GM19099 (cell line): ENCODE data around the gene PDZD7.

Experiments
- POLR2A ChIP-seq: IDR thresholded peaks from 3 replicates; pipeline ENCODE4 v1.6.1; 2011; ENCODE audit warnings: low read depth; ENCODE audit not compliant: insufficient read length; ENCODE audit errors: extremely low read depth

PDZD7 gene

DNA sequence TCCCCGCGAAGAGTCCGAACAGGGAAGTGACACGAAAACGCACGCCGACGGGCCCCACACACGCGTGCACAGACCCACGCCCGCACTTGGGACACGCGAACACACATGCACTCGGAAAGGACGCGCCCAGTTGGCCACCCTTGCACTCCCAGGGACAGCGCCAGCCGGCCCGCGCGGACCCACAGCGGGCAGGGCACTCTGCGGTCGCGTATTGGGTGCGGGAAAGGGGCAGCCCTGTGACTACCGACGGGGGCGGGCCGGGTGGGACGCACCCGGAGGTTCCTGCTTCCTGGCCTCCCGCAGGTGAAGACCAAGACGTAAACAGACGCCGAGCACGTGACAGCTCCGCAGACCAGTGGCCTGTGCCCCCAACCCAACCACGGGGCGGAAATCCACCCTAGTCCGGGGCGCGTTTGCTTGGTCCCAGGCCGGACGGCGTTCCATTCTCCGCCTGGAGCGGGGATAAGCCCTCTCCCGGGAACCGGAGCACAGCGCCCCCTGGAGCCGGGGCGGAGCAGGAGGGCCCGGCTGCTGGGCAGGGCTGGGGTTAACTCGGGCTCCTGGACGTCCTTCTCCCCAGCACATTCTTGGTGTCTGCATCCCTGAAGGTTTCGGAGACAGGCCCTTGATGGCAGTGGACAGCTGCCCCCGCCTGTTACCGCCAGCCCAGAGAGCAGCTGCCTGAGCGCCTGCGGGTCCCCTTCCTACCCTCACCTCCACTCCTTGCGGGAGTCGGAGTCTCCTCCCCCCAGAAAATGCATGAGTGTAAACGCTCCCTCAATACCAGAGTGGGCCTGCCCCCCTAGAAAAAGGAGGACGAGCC is 33.4 kb downstream of the PDZD7 start:
- peak; percentile 22 for TF ChIP-seq POLR2A

DNA sequence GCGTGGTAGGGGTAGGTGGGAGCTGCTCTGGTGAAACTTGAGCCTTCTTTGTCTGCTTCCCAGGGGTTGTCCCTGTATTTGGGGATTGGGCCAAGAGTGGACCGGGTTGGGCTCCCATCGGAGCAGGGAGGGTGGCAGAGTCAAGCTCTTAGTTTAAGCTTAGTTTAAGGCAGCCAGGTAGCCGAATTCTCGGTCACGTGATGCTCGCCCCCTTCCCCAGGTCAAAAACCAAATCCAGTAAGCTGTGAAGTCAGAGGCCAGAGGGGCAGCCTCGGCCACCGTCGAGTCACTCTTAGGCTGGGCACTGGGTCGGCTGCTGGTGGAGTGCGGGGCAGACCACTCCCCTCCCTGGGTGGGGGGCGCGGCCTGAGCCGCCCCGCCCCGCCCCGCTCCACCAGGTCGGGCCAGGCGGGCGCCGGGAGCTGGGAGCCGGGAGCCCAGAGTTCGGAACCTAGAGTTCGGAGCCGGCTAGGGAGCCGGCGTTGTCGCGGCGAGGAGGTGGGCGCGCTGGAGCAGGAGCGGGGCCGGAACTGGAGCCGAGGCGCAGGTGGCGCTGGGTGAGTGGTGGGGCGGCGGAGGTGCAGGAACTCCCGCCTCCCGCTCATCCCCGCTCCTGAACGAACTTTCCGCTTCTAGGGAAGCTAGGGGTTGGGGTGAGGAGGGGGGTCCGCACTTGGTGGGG is 34.1 kb downstream of the PDZD7 start:
- no peak for TF ChIP-seq POLR2A

DNA sequence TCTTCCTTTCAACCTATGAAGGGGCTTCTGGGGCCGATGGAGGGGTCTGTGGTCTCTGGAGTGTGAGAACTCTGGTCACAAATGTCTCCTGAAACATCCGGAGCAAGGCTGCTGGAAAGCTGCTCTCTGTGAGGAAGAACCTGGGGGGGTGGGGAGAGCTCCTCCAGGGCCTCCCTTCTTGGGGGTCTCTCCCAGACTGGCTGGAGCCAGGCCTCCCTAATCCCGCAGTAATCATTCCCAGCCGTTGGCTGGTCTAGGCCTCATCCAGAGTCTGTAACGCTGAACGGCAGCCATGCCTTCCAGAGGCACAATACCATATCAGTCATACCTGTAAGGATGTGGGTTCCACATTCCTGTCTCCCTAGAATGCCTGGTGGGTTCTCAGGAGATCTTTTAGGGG is 35.7 kb downstream of the PDZD7 start:
- TF ChIP-seq POLR2A = no peak

DNA sequence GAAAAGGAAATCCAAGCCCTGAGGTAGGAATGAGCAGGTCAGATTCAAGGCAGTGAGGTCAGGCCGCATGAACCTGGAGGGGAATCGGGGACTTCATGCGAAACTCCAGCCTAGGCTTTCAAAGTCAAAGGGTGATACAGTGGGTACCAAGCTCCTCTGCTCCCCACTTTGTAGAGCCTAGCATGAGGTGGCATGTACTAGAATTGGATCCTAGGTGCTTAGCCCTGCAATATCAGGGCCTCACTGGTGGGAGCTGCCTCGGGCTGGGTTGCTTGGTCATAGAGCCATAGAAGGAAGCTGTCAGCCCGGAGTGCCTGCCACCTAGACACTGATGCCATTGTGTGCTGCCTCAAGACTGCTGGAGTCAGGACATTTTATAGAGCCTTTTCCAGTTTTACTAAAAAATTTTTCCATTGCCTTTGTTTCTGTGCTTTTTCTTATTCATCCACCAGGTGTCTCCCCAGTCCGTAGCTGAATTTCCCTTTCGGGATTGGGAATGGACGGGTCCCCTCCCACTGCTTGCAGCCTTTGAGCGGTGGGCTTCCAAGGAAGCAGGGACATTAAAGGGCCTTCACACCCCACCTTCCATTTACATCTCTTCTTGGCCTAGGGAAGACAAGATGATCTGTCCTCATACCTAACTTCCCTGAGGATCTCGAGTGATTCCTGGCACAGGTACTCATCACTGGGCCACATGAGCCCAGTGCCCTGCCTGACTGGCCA is 36.8 kb downstream of the PDZD7 start:
- TF ChIP-seq POLR2A = no peak

DNA sequence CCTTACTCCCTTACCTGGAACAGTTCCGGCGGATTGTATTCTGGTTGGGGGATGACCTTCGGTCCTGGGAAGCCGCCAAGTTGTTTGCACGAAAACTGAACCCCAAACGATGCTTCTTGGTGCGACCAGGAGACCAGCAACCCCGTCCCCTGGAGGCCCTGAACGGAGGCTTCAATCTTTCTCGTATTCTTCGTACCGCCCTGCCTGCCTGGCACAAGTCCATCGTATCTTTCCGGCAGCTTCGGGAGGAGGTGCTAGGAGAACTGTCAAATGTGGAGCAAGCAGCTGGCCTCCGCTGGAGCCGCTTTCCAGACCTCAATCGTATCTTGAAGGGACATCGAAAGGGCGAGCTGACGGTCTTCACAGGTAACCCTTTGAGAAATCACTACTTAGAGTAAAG is 41.8 kb downstream of the PDZD7 start:
- TF ChIP-seq POLR2A = no peak

DNA sequence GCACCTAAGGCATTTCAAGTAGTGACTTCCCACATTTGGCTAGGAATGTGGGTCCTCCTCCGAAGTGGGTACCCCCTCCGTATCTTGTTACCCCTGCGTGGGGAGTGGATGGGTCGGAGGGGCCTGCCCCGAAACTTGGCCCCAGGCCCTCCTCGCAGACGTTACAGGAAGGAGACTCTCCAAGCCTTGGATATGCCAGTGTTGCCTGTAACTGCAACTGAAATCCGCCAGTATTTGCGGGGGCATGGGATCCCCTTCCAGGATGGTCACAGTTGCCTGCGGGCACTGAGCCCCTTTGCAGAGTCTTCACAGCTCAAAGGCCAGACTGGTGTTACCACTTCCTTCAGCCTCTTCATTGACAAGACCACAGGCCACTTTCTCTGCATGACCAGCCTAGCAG is 42.8 kb downstream of the PDZD7 start:
- TF ChIP-seq POLR2A = no peak

DNA sequence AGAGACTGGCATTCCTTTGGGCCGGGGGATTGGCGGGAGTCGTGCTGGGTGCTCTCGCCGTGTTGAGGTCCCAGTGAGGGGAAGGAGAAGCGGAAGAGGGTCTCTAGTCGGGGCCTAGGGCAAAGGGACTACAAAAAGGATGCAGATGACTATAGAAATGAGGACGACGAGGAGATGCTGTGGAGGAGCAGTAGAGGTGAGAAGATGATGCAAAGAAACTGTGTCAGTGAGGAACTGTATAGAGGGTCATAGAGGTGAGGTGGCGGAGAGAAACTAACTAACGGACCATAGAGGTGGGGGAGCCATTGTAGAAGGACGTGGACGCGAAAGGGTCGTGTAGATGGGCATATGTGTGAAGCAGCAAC is 43.3 kb downstream of the PDZD7 start:
- no peak for TF ChIP-seq POLR2A

DNA sequence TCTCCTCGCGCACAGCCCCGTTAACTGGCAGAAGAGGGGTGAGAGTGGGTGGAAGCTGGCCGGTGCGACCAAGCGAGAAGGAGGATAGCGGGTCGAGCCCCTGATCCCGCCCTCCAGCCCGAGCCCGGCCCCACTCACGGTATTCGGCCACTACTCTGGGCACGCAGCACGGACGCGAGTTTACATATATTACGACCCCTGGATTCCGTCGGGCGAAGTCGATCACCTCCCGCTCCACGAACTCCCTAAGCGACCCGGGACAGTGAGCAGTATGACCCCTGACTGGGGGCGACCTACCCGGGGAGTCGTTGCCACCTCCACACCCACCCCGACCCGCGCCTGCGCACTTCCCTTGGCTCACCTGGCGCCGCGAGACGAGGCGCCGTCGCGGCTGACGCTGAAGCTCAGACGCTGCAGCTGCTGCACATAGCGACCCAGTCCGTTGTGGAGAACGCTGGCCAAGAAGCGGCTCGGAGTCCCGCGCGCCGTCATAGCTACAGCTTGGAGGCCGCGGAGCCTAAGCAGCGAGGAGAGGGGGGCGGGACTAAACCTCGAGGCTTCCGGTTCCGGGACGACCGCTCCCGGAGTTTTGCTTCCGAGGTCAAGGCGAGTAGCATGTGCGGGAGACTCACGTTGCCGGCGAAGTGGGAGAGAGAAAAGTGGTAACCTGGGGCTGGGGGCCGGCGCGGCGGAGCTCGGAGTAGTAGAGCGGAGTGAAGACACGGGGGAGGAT is 43.8 kb downstream of the PDZD7 start, which contains the start of the genes MRPL43 and TWNK:
Gene MRPL43 (minus strand): TSS at position 546 of the 733 bp plus-strand sequence. CDS start 54 bp downstream, at position 492.
Gene TWNK (plus strand): TSS at position 592 of the 733 bp plus-strand sequence. CDS start 668 bp downstream, outside the sequence.
- TF ChIP-seq POLR2A = peak; percentile 79

DNA sequence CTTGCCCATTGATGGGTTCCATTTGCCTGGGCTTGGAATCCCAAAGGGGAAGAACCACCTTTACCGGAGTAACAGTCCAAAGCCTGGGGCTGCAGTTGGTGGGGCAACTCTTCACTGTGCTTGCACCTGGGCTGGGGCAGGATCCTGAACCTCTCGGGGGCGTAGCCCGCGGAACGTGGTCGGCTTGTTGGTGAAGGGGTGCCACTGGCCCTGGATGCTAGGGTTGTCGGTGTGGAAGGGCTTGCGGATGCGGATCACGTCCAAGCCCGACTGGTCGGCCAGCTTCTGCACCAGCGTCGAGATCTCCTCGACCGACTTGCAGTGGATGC is 44.3 kb downstream of the PDZD7 start:
- no peak for TF ChIP-seq POLR2A

DNA sequence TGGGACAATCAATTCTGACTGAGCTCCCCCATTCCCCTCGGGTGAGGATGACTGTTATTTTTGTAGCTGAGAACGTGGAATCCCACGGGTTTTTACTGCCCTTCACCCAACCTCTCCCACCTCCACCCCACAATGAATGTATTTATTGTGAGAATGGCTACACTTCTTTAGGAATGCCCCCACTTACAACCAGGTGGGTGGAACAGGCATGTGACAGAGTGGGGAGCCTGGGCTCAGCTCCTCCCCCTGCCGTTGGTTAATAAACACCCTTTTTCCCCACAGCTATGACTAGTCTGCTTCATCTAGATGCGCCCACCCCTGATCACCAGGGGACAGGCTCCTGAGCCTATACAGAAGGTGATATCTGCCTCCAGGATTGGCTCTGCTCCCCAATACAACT is 45.6 kb downstream of the PDZD7 start:
- no peak for TF ChIP-seq POLR2A

DNA sequence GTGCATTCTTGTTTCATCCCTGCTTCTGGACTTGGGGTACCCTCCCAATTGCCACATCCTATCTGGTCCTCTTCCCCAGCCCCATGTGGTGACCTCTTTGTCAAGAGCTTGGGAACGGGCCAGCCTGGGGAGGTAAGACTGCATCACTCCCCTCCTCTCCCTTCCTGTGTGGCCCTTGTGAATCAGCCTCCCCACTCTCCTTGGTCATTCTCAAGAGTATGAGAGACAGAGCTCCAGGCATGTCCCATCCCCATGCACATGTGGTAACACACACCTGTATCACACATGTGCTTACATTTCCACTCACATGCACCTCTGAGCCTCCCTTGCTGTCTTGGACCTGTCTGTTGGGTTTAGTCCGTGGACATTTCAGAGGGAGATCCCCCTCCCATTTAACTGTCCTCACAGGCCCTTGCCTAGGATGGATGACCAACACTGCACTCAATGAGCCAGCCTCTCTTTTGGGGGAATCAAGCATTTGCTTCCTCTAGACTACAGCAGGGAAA is 46.2 kb downstream of the PDZD7 start:
- TF ChIP-seq POLR2A = no peak

DNA sequence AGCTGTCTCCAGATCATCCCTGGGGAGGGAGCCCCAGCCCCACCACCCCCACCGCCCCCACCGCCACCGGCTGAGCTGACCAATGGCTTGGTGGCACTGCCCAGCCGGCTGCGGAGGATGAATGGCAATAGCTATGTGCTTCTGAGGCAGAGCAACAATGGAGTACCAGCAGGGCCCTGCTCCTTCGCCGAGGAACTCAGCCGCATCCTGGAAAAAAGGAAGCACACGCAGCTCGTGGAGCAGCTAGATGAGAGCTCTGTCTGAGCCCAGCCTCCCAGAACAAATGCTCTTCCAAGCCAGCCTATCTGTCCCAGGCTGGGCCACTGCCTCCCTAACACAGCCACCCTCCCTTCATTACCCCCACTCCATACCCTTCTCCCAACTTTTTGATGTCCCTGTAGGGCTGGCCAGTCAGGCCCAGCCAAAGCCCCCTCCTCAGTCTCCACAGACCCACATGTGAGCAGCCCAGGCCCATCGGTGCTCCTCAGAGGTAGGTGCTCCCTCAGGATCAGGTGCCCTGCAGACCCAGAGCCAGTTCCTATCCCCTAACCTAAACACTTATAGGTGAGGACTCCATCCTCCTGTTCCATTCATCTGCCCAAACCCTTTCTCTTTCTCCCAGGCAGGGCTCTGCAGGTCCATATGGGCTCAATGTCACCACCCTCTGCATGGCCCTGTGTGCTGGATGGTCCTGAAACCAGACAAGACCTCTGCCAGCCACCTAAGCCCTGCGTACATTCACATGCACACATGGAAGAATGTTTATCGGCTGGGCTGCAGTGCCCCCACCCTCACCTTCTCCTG is 46.9 kb downstream of the PDZD7 start:
- TF ChIP-seq POLR2A = no peak

DNA sequence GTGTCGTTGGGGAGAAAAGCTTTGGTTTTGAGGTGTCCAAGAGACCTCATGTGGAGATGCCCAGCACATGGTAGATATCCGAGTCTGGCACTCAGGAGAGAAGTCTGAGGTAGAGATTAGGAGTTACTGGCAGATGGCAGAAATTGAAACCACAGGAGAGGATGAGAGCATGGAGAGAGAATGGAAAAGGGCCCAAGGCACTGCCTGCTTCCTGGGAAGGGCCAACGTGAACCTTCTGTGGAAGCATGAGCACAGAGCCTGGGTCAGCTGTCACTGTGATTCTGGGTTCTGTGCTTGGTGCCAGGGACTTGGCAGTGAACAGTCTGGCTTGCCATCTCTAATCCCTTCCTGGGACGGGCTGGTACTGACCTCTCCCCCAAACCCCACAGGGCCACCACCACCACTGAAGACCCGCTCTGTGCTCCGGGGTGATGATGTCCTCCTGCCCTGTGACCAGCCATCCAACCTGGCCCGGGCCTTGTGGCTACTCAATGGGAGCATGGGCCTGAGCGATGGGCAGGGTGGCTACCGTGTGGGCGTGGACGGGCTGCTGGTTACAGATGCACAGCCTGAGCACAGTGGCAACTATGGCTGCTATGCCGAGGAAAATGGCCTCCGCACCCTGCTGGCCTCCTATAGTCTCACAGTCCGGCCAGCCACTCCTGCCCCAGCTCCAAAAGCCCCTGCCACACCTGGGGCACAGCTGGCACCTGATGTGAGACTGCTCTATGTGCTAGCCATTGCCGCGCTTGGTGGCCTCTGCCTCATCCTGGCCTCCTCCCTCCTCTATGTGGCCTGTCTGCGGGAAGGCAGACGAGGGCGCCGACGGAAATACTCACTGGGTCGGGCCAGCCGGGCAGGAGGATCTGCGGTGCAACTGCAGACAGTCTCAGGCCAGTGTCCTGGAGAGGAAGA is 47.8 kb downstream of the PDZD7 start:
- TF ChIP-seq POLR2A = no peak
